ENCODE measurements around the gene VSIR.

The VSIR gene

GRCh38 chr10:71713135-71714030 lies 59.9 kb downstream of the VSIR start:
- TF ChIP-seq FOXM1 (IDR thresholded peaks at IDR 0.05; ENCODE audit: borderline replicate concordance, low read depth) = no peak
- TF ChIP-seq TEAD4 (IDR thresholded peaks at IDR 0.05) = no peak
- peak; percentile 9; the same call in 1 of the 2 replicates for TF ChIP-seq RAD21 (IDR thresholded peaks at IDR 0.05; ENCODE audit: low read depth)
- no peak for TF ChIP-seq REST (IDR thresholded peaks at IDR 0.05; ENCODE audit: low read depth)
- TF ChIP-seq CREB1 (IDR thresholded peaks at IDR 0.05; ENCODE audit: low read depth) = no peak
- no peak for TF ChIP-seq TCF12 (IDR thresholded peaks at IDR 0.05; ENCODE audit: low read depth)
- peak; percentile 27; the same call in 1 of the 2 replicates for TF ChIP-seq MAX (IDR thresholded peaks at IDR 0.05)
- TF ChIP-seq EGR1 (IDR thresholded peaks at IDR 0.05) = peak; percentile 84
- no peak for TF ChIP-seq ZBTB7A (IDR thresholded peaks at IDR 0.05; ENCODE audit: low read depth)
- TF ChIP-seq EP300 (IDR thresholded peaks at IDR 0.05; ENCODE audit: borderline replicate concordance) = no peak

GRCh38 chr10:71712572-71713134 lies 60.7 kb downstream of the VSIR start:
- TF ChIP-seq EP300 (IDR thresholded peaks at IDR 0.05; ENCODE audit: borderline replicate concordance) (no peak), EGR1 (IDR thresholded peaks at IDR 0.05) (no peak), CREB1 (IDR thresholded peaks at IDR 0.05; ENCODE audit: low read depth) (no peak), TCF12 (IDR thresholded peaks at IDR 0.05; ENCODE audit: low read depth) (no peak), FOXM1 (IDR thresholded peaks at IDR 0.05; ENCODE audit: borderline replicate concordance, low read depth) (no peak), CEBPB (IDR thresholded peaks at IDR 0.05) (no peak), RAD21 (IDR thresholded peaks at IDR 0.05; ENCODE audit: low read depth) (no peak), YY1 (IDR thresholded peaks at IDR 0.05; ENCODE audit: low read depth) (no peak), TEAD4 (IDR thresholded peaks at IDR 0.05) (no peak), USF1 (IDR thresholded peaks at IDR 0.05) (no peak), REST (IDR thresholded peaks at IDR 0.05; ENCODE audit: low read depth) (no peak), NFIC (IDR thresholded peaks at IDR 0.05) (no peak), ZBTB7A (IDR thresholded peaks at IDR 0.05; ENCODE audit: low read depth) (no peak), MAX (IDR thresholded peaks at IDR 0.05) (no peak), TAF1 (IDR thresholded peaks at IDR 0.05; ENCODE audit: low read depth) (no peak)

GRCh38 chr10:71712170-71712569 lies 61.1 kb downstream of the VSIR start:
- TF ChIP-seq TEAD4 (IDR thresholded peaks at IDR 0.05) (no peak), FOXM1 (IDR thresholded peaks at IDR 0.05; ENCODE audit: borderline replicate concordance, low read depth) (no peak), YY1 (IDR thresholded peaks at IDR 0.05; ENCODE audit: low read depth) (no peak), EGR1 (IDR thresholded peaks at IDR 0.05) (no peak), RAD21 (IDR thresholded peaks at IDR 0.05; ENCODE audit: low read depth) (no peak), EP300 (IDR thresholded peaks at IDR 0.05; ENCODE audit: borderline replicate concordance) (no peak), CEBPB (IDR thresholded peaks at IDR 0.05) (no peak)

GRCh38 chr10:71711052-71711623 lies 62.2 kb downstream of the VSIR start:
- no peak for TF ChIP-seq CEBPB (IDR thresholded peaks at IDR 0.05)
- no peak for TF ChIP-seq TEAD4 (IDR thresholded peaks at IDR 0.05)
- TF ChIP-seq REST (IDR thresholded peaks at IDR 0.05; ENCODE audit: low read depth) = no peak
- TF ChIP-seq ZBTB7A (IDR thresholded peaks at IDR 0.05; ENCODE audit: low read depth) = no peak
- no peak for TF ChIP-seq TCF12 (IDR thresholded peaks at IDR 0.05; ENCODE audit: low read depth)
- TF ChIP-seq EGR1 (IDR thresholded peaks at IDR 0.05) = no peak

Measured in Ishikawa (cell line).